HepG2 (cell line): Measurements from ENCODE around the gene HEPACAM. TPM values are rescaled to one million over a fixed set of nuclear protein-coding genes. Genes with fewer than 3 reads are reported as not detected.

ENCODE experiments used
- ATF1 ChIP-seq: IDR thresholded peaks from 2 replicates; pipeline ENCODE4 v1.6.1; 2016; ENCODE audit warnings: mild to moderate bottlenecking, control low read depth
- CEBPG ChIP-seq: IDR thresholded peaks from 2 replicates; pipeline ENCODE4 v1.6.1; 2016
- ELK4 ChIP-seq: sonication (generic); formaldehyde crosslinking; IDR thresholded peaks from 2 replicates; pipeline ENCODE4 v1.9.0; 2021; ENCODE audit warnings: missing genetic modification reagents, borderline replicate concordance
- HBP1 ChIP-seq: IDR thresholded peaks from 2 replicates; pipeline ENCODE4 v1.6.1; 2016; ENCODE audit warnings: low read depth, control low read depth
- HMGXB4 ChIP-seq, 2 experiments: sonication (generic) in 1 of 2; formaldehyde crosslinking in 1 of 2; IDR thresholded peaks; 2 replicates each; pipeline versions ENCODE4 v1.4.0 to v1.6.1; 2018 to 2020; ENCODE audit warnings: missing genetic modification reagents in 2 of 2, borderline replicate concordance in 1 of 2, low read depth in 1 of 2, mild to moderate bottlenecking in 1 of 2, missing biosample characterization in 1 of 2
- POGZ ChIP-seq: sonication (generic); formaldehyde crosslinking; IDR thresholded peaks from 2 replicates; pipeline ENCODE4 v1.4.0; 2020; ENCODE audit warnings: mild to moderate bottlenecking, missing genetic modification reagents
- RBM22 ChIP-seq: fragments of 200-400 bp; formaldehyde crosslinking; optimal IDR thresholded peaks from 2 replicates; pipeline ENCODE3; 2017; ENCODE audit warnings: mild to moderate bottlenecking, low read length, moderate library complexity
- RFX1 ChIP-seq: fragments of 450-650 bp; IDR thresholded peaks from 2 replicates; pipeline ENCODE4 v1.6.1; 2017
- SMARCE1 ChIP-seq: fragments of 450-650 bp; IDR thresholded peaks from 2 replicates; pipeline ENCODE4 v1.6.1; 2017; ENCODE audit warnings: borderline replicate concordance
- SRSF4 ChIP-seq: fragments of 200-400 bp; formaldehyde crosslinking; IDR thresholded peaks from one replicate; pipeline ENCODE4 v1.6.1; 2018; ENCODE audit warnings: mild to moderate bottlenecking, low read depth, low read length, moderate library complexity; ENCODE audit not compliant: poor library complexity, severe bottlenecking
- TOPORS ChIP-seq: sonication (generic); formaldehyde crosslinking; IDR thresholded peaks from 2 replicates; pipeline ENCODE4 v1.8.0; 2023; ENCODE audit warnings: mild to moderate bottlenecking, missing genetic modification reagents
- U2AF2 ChIP-seq: fragments of 200-400 bp; formaldehyde crosslinking; IDR thresholded peaks from 2 replicates; pipeline ENCODE4 v1.6.1; 2017; ENCODE audit warnings: low read depth, mild to moderate bottlenecking, low read length
- ZMYM3 ChIP-seq: sonication (generic); formaldehyde crosslinking; IDR thresholded peaks from 2 replicates; pipeline ENCODE4 v1.5.1; 2020; ENCODE audit warnings: mild to moderate bottlenecking, missing genetic modification reagents
- ZNF205 ChIP-seq: IDR thresholded peaks from 2 replicates; pipeline ENCODE4 v1.6.1; 2018; ENCODE audit warnings: missing biosample characterization, missing genetic modification reagents
- ZNF501 ChIP-seq: sonication (generic); formaldehyde crosslinking; IDR thresholded peaks from 2 replicates; pipeline ENCODE4 v1.5.1; 2020; ENCODE audit warnings: mild to moderate bottlenecking, moderate library complexity, missing genetic modification reagents
- ZNF549 ChIP-seq: sonication (generic); formaldehyde crosslinking; IDR thresholded peaks from 2 replicates; pipeline ENCODE4 v1.5.0; 2020; ENCODE audit warnings: missing genetic modification reagents
- polyA plus RNA-seq, 8 experiments: library from polyadenylated mRNA; depleted of rRNA in 3 of 8; stranded (reverse) in 7 of 8; unstranded in 1 of 8; fragments of >200 nt; fragmentation: Illumina TruSeq in 4 of 8; extraction: Trizol in 4 of 8; gene quantifications; 2 replicates each; pipeline versions ENCODE4 v1.2.1 to v1.2.3, GENCODE V29; 2011 to 2016; ENCODE audit warnings: low read depth in 4 of 8, missing spikeins in 1 of 8, mixed read lengths in 1 of 8; ENCODE audit not compliant: insufficient read depth in 1 of 8
- total RNA-seq, 5 experiments: library from RNA; depleted of rRNA; stranded (reverse); fragments of >200 nt; fragmentation: Illumina TruSeq; extraction: Trizol; gene quantifications; 2 replicates each; pipeline ENCODE4 v1.2.3, GENCODE V29; 2016; ENCODE audit warnings: low read depth in 1 of 5
- TF ChIP-seq, protein P1 (sequence below): IDR thresholded peaks from 2 replicates; pipeline ENCODE4 v1.6.1; 2018; ENCODE audit warnings: missing genetic modification reagents
- TF ChIP-seq, protein P2 (sequence below): sonication (generic); formaldehyde crosslinking; IDR thresholded peaks from 2 replicates; pipeline ENCODE4 v1.4.0; 2020; ENCODE audit warnings: mild to moderate bottlenecking, missing genetic modification reagents
- TF ChIP-seq, protein P3 (sequence below): IDR thresholded peaks from 2 replicates; pipeline ENCODE4 v1.6.1; 2016; ENCODE audit warnings: low read depth

HEPACAM gene
- total and polyA plus RNA-seq, 2 of the 13 experiments (the other 11 are each of a cell fraction or from before 2014, with no cell fraction given): 66.9 to 121 TPM

DNA sequence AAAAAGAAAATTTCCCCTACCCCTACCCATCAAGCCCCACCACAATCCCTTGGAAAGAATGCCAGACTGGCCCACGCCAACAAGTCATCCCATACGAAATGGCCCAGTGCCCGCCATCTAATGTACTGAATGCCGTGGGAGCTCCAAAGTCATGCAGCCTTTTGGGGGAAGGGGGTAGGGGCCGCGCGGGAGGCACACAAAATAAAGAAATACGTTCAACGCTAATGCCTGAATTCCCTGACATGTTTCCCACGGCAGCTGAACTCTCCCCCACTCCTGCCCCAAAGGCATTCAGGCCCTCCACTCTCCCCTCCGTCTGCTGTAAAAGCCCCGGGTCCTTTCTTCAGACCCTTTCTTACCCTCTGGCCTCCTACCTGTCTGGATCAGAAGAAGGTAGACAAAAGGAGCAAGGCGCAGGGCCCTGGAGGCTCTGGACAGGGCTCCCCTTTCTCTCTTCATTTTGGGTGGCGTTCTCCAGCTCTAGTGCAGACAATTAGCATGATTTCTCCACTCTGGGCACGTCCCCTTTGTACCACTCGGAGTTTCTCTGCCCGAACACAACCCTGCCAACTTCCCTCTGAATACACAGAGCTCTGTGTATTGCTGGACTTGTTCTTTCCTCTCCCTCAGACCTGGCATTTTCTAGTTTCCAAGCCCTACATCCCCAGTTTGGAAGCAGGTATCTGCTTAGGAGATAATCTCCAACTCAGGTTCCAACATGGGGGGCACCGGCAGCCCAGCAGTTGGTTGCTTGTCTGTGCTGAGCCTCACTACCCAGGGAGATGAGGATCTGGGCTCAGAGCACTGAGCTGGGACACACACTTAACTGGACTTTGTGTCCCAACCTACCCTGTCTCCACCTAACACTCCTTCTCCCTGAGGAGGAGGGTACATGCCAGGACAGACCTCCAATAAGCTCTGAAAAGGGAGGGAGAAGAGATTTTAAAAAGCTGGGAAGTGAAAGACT lies at the start of gene HEPACAM (continued):
- TF ChIP-seq TOPORS: no peak
- no peak for TF ChIP-seq U2AF2
- TF ChIP-seq SMARCE1: no peak
- 0 out of 2 replicates have a peak, but pooled peaks have one; percentile 21 for TF ChIP-seq ZMYM3 (CRISPR knock-in tag)
- TF ChIP-seq, protein P1, sequence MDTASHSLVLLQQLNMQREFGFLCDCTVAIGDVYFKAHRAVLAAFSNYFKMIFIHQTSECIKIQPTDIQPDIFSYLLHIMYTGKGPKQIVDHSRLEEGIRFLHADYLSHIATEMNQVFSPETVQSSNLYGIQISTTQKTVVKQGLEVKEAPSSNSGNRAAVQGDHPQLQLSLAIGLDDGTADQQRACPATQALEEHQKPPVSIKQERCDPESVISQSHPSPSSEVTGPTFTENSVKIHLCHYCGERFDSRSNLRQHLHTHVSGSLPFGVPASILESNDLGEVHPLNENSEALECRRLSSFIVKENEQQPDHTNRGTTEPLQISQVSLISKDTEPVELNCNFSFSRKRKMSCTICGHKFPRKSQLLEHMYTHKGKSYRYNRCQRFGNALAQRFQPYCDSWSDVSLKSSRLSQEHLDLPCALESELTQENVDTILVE (CRISPR knock-in tag): no peak
- TF ChIP-seq POGZ (CRISPR knock-in tag): no peak
- TF ChIP-seq CEBPG (CRISPR knock-in tag): peak; percentile 15; the same call in 1 of the 2 replicates
- peak in 1 of 2 experiments; percentile 28; a peak in 3 of 4 replicates for TF ChIP-seq HMGXB4 (CRISPR knock-in tag; IDR thresholded peaks at IDR 0.05; ENCODE audit: borderline replicate concordance in 1 of 2, low read depth in 1 of 2)
- peak; percentile 30; the same call in 1 of the 2 replicates for TF ChIP-seq ZNF205 (CRISPR knock-in tag)
- no peak for TF ChIP-seq ELK4
- no peak for TF ChIP-seq ATF1 (CRISPR knock-in tag)
- TF ChIP-seq SRSF4: no peak
- TF ChIP-seq RFX1: no peak
- TF ChIP-seq, protein P2, sequence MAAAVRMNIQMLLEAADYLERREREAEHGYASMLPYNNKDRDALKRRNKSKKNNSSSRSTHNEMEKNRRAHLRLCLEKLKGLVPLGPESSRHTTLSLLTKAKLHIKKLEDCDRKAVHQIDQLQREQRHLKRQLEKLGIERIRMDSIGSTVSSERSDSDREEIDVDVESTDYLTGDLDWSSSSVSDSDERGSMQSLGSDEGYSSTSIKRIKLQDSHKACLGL: no peak
- TF ChIP-seq, protein P3, sequence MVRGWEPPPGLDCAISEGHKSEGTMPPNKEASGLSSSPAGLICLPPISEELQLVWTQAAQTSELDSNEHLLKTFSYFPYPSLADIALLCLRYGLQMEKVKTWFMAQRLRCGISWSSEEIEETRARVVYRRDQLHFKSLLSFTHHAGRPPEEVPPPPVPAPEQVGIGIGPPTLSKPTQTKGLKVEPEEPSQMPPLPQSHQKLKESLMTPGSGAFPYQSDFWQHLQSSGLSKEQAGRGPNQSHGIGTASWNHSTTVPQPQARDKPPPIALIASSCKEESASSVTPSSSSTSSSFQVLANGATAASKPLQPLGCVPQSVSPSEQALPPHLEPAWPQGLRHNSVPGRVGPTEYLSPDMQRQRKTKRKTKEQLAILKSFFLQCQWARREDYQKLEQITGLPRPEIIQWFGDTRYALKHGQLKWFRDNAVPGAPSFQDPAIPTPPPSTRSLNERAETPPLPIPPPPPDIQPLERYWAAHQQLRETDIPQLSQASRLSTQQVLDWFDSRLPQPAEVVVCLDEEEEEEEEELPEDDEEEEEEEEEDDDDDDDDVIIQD (CRISPR knock-in tag): 0 out of 2 replicates have a peak, but pooled peaks have one; percentile 14
- TF ChIP-seq HBP1 (CRISPR knock-in tag): no peak
- no peak for TF ChIP-seq ZNF549
- no peak for TF ChIP-seq ZNF501 (CRISPR knock-in tag)
- no peak for TF ChIP-seq RBM22
